CD4-positive, alpha-beta T cell (primary cell): ENCODE data around the gene ABCC2. TPM values are rescaled to one million over a fixed set of nuclear protein-coding genes. Genes with fewer than 3 reads are reported as not detected.

Source experiments
- ATAC-seq: fragments of 200-7000 bp; cut with Tn5 transposase; one replicate; pipeline ENCODE4 v1.10.0; 2022; ENCODE audit warnings: mild to moderate bottlenecking; ENCODE audit not compliant: poor library complexity
- CTCF ChIA-PET: fragments of 350-600 bp; sonication (Branson Sonifier 250); formaldehyde crosslinking; loops from one replicate; lab custom pipeline; 2021; ENCODE audit warnings: antibody characterized with exemption, inconsistent platforms; lab: Charles Lee
- POLR2A ChIA-PET: fragments of 350-600 bp; sonication (Branson Sonifier 250); formaldehyde crosslinking; loops from one replicate; lab custom pipeline; 2021; ENCODE audit warnings: antibody characterized with exemption, inconsistent platforms; lab: Charles Lee
- DNase-seq, 14 experiments: peaks; one replicate each; pipeline ENCODE4 v3.0.0-alpha.2; 2013 to 2020; ENCODE audit warnings: mixed read lengths in 2 of 14
- H3K27ac ChIP-seq, 2 donors: one replicate each; pipeline versions ENCODE4 v1.5.1 to v1.7.0; 2013; ENCODE audit warnings: low read length in 2 of 2, low read depth in 1 of 2, mild to moderate bottlenecking in 1 of 2
- H3K27me3 ChIP-seq, 2 experiments: 1 replicate in 1 of 2; 2 replicates in 1 of 2; pipeline versions ENCODE4 v1.6.1 to v1.7.0; 2013; ENCODE audit warnings: low read length in 2 of 2, control low read depth in 1 of 2, mild to moderate bottlenecking in 1 of 2, moderate library complexity in 1 of 2; ENCODE audit not compliant: insufficient read depth in 2 of 2, control insufficient read depth in 1 of 2
- H3K36me3 ChIP-seq: one replicate; pipeline ENCODE4 v1.6.1; 2013; ENCODE audit warnings: low read length, control low read depth; ENCODE audit not compliant: insufficient read depth
- H3K4me1 ChIP-seq: one replicate; pipeline ENCODE4 v1.6.1; 2013; ENCODE audit warnings: low read length, control low read depth; ENCODE audit not compliant: insufficient read depth
- H3K4me3 ChIP-seq: one replicate; pipeline ENCODE4 v1.5.1; 2013; ENCODE audit warnings: mild to moderate bottlenecking, low read length, moderate library complexity
- H3K9me3 ChIP-seq, 2 experiments: 1 replicate in 1 of 2; 2 replicates in 1 of 2; pipeline versions ENCODE4 v1.6.1 to v1.7.0; 2013; ENCODE audit warnings: low read length in 2 of 2, mild to moderate bottlenecking in 2 of 2, control low read depth in 1 of 2, moderate library complexity in 1 of 2; ENCODE audit not compliant: control insufficient read depth in 1 of 2, insufficient read depth in 1 of 2
- H3K27ac Mint-ChIP-seq: one replicate; pipeline ENCODE4 v1.8.0; 2020; ENCODE audit warnings: mixed read lengths
- H3K27me3 Mint-ChIP-seq: one replicate; pipeline ENCODE4 v1.8.0; 2021; ENCODE audit warnings: mixed read lengths
- H3K36me3 Mint-ChIP-seq: one replicate; pipeline ENCODE4 v1.8.0; 2021; ENCODE audit warnings: low read depth, mixed read lengths
- H3K4me1 Mint-ChIP-seq: one replicate; pipeline ENCODE4 v1.8.0; 2021; ENCODE audit warnings: low read depth, mixed read lengths
- H3K4me3 Mint-ChIP-seq: one replicate; pipeline ENCODE4 v1.8.0; 2020; ENCODE audit warnings: mild to moderate bottlenecking, mixed read lengths
- H3K9me3 Mint-ChIP-seq: one replicate; pipeline ENCODE4 v1.8.0; 2020; ENCODE audit warnings: mixed read lengths
- intact Hi-C, 2 experiments: fragments of 100-400 bp; cut with DNase I in 1 of 2; cut with micrococcal nuclease in 1 of 2; formaldehyde crosslinking; loops; one replicate each; pipeline versions ENCODE4 v1.15.1 to v1.9.0; 2023 to 2025; cut with DNase I, micrococcal nuclease
- total RNA-seq, 174 experiments: library from RNA in 2 of 174; stranded (reverse) in 2 of 174; gene quantifications; one replicate each; pipeline ENCODE4 v1.2.3 and lab custom pipeline; 2021 to 2026
- TF ChIP-seq, protein P1 (sequence below): fragments of 200-600 bp; IDR thresholded peaks from one replicate; pipeline ENCODE4 v1.8.0; 2022; ENCODE audit warnings: antibody characterized with exemption, mild to moderate bottlenecking

The ABCC2 gene
- total RNA-seq, 2 experiments from 2014 or later = 3.0 to 3.4 TPM

DNA sequence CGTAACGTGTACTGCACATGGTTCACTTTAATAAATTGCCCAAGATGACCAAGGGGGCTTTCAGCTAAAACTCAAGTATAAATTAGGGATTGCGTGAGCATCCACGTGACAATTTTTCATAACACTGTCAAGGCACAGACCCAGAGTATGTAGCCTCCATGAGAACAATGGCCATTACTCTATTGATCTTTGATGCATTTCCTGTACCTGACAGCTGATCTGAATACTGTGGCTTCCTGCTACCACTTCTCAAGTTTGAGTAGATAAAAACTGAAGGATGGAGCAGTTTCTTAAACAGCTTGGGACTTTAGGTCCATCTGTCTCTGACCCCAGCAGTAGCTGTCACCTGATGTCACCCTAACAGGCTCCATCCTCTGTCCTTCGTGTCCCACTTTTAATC, 98.9 kb downstream of the ABCC2 start:
- DNase-seq (no peak), ATAC-seq (no peak)
- Histone ChIP-seq H3K4me1 (peaks cover 2% of the 10 kb centered on the region), H3K27ac (no peak overlapping the region), H3K4me3 (no peak overlapping the region), H3K36me3 (peaks cover 8% of the 10 kb centered on the region), H3K27me3 (no peaks in the 10 kb centered on the region), H3K9me3 (no peaks in the 10 kb centered on the region)
- ChIA-PET POLR2A (interaction anchor here (0.7 kb wide), 1 partner anchor 27 kb away, joined by 3 read pairs; no protein-coding TSS in a partner anchor), CTCF (no interaction called here)
- Mint-ChIP-seq H3K4me1 (peaks cover 4% of the 10 kb centered on the region), H3K4me3 (no peak overlapping the region), H3K27me3 (peaks cover 10% of the 10 kb centered on the region), H3K9me3 (no peaks in the 10 kb centered on the region), H3K36me3 (peaks cover 51% of the 10 kb centered on the region), H3K27ac (no peak overlapping the region)
- intact Hi-C loops = loop anchor here in 1 of 2 experiments (5.0 kb wide), 1 partner anchor 654 kb away; no protein-coding TSS in a partner anchor
- TF ChIP-seq, protein P1, sequence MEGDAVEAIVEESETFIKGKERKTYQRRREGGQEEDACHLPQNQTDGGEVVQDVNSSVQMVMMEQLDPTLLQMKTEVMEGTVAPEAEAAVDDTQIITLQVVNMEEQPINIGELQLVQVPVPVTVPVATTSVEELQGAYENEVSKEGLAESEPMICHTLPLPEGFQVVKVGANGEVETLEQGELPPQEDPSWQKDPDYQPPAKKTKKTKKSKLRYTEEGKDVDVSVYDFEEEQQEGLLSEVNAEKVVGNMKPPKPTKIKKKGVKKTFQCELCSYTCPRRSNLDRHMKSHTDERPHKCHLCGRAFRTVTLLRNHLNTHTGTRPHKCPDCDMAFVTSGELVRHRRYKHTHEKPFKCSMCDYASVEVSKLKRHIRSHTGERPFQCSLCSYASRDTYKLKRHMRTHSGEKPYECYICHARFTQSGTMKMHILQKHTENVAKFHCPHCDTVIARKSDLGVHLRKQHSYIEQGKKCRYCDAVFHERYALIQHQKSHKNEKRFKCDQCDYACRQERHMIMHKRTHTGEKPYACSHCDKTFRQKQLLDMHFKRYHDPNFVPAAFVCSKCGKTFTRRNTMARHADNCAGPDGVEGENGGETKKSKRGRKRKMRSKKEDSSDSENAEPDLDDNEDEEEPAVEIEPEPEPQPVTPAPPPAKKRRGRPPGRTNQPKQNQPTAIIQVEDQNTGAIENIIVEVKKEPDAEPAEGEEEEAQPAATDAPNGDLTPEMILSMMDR = no peak

DNA sequence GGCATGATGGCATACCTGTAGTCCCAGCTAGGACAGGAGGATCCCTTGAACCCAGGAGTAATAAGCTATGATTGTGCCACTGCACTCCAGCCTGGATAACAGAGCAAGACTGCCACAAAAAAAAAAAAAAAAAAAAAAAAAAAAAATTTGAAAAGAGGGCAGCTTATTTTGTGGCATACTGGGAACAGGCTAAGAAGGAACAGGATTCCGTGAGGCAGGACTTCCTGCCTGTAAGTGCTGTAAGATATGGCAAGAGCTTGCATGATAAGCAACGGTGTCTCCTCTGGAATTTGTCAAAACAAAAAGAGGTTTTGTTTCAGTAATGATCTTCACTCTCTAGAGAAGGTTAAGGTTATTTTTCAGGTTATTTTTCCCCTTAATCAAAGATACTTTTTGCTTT, 101.1 kb downstream of the ABCC2 start:
- peaks cover under 1% of the 10 kb centered on the region for H3K4me1 Mint-ChIP-seq
- TF ChIP-seq, protein P1 = no peak
- peaks cover 8% of the 10 kb centered on the region for H3K36me3 ChIP-seq
- ATAC-seq (no peak), DNase-seq (no peak)
- H3K27me3 Mint-ChIP-seq = peaks cover under 1% of the 10 kb centered on the region
- H3K4me3 ChIP-seq = no peak overlapping the region
- CTCF ChIA-PET = no interaction called here
- no peaks in the 10 kb centered on the region for H3K9me3 Mint-ChIP-seq
- H3K4me1 ChIP-seq = peaks cover 2% of the 10 kb centered on the region
- H3K36me3 Mint-ChIP-seq = peaks cover 53% of the 10 kb centered on the region
- intact Hi-C loops = loop anchor here in 1 of 2 experiments (5.0 kb wide), 1 partner anchor 656 kb away; no protein-coding TSS in a partner anchor
- no peak overlapping the region for H3K27ac Mint-ChIP-seq
- H3K4me3 Mint-ChIP-seq = no peak overlapping the region
- H3K9me3 ChIP-seq = no peaks in the 10 kb centered on the region
- H3K27ac ChIP-seq = no peak overlapping the region
- no peaks in the 10 kb centered on the region for H3K27me3 ChIP-seq
- POLR2A ChIA-PET = no interaction called here

DNA sequence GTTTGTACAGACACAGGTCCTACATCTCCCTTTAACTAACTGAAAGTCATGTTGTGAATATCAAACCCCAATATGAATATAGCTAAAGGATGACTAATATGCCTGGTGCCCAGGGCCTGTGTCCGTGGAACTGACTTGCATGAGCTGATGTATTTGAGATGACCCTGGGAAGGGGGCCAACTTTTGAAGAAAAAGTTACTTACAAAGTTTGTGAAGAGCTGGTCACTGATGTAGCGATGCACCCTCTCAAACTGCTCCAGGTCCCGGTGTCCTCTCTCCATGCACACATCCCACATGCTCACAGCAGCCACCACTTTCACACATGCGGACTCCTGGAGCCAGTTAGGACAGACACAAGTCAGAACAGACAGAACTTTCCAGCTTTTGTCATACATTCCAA, 106.2 kb downstream of the ABCC2 start:
- H3K27me3 Mint-ChIP-seq = no peaks in the 10 kb centered on the region
- DNase-seq (no peak), ATAC-seq (no peak)
- H3K27me3 ChIP-seq = no peaks in the 10 kb centered on the region
- no peaks in the 10 kb centered on the region for H3K9me3 Mint-ChIP-seq
- no peak overlapping the region for H3K27ac Mint-ChIP-seq
- no peak overlapping the region for H3K4me3 Mint-ChIP-seq
- peaks cover 3% of the 10 kb centered on the region for H3K36me3 ChIP-seq
- no peaks in the 10 kb centered on the region for H3K9me3 ChIP-seq
- no peaks in the 10 kb centered on the region for H3K4me1 ChIP-seq
- no peak overlapping the region for H3K27ac ChIP-seq
- peaks cover 41% of the 10 kb centered on the region for H3K36me3 Mint-ChIP-seq
- intact Hi-C loops = no loop called here
- TF ChIP-seq, protein P1 = no peak
- H3K4me1 Mint-ChIP-seq = no peaks in the 10 kb centered on the region
- ChIA-PET CTCF (no interaction called here), POLR2A (no interaction called here)
- no peak overlapping the region for H3K4me3 ChIP-seq
